ENCODE measurements around the gene ZNF474. TPM values are rescaled to one million over a fixed set of nuclear protein-coding genes. Genes with fewer than 3 reads are reported as not detected.

Gene ZNF474
- total RNA-seq, 1 donor from 2014 or later: not detected

- Mint-ChIP-seq H3K4me1 (ENCODE audit: unreplicated experiment) (peaks cover 50% of the 10 kb centered on the region), H3K9me3 (ENCODE audit: unreplicated experiment) (no peaks in the 10 kb centered on the region), H3K4me3 (ENCODE audit: unreplicated experiment) (no peak overlapping the region), H3K27ac (ENCODE audit: unreplicated experiment) (peak overlapping the region; percentile 89), H3K36me3 (ENCODE audit: unreplicated experiment) (no peaks in the 10 kb centered on the region), H3K27me3 (ENCODE audit: unreplicated experiment) (no peaks in the 10 kb centered on the region)
- no peak for DNase-seq (ENCODE audit: extremely low spot score, unreplicated experiment)
- no peak for TF ChIP-seq CTCF (IDR thresholded peaks at IDR 0.05)
These were observed 35.6 kb downstream of the ZNF474 start for GRCh38 chr5:122164831-122165558.

DNA sequence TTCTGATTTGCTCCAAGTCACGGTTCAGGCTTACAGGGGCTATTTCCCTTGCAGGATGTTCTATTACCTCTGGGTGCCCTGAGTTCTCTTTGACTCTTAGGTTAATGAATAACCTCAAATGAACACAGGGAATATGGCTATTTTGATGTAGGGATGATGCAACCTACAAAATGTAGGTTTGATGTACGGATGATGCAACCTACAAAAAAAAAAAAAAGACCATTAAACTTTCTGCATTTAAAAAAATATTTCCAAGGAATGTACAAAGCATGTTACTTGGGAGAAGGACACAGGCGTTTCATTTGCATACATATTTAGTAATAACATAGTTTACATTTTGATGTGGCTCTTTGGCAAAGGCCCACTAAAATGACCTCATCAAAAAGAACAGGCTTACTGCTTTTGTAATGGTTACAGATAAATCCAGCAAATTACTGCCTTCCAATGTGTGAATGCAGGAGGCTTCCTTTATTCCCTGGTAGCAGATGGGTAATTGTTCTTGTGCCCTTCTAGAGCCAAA, 36.3 kb downstream of the ZNF474 start:
- Mint-ChIP-seq H3K4me1 (ENCODE audit: unreplicated experiment) (peaks cover 54% of the 10 kb centered on the region), H3K27me3 (ENCODE audit: unreplicated experiment) (no peaks in the 10 kb centered on the region), H3K4me3 (ENCODE audit: unreplicated experiment) (no peak overlapping the region), H3K27ac (ENCODE audit: unreplicated experiment) (peak overlapping the region; percentile 56), H3K36me3 (ENCODE audit: unreplicated experiment) (no peaks in the 10 kb centered on the region), H3K9me3 (ENCODE audit: unreplicated experiment) (no peaks in the 10 kb centered on the region)
- DNase-seq (ENCODE audit: extremely low spot score, unreplicated experiment): no peak
- TF ChIP-seq CTCF (IDR thresholded peaks at IDR 0.05): no peak

- Mint-ChIP-seq H3K27ac (ENCODE audit: unreplicated experiment) (no peak overlapping the region), H3K9me3 (ENCODE audit: unreplicated experiment) (no peaks in the 10 kb centered on the region), H3K36me3 (ENCODE audit: unreplicated experiment) (no peaks in the 10 kb centered on the region), H3K4me3 (ENCODE audit: unreplicated experiment) (no peak overlapping the region), H3K4me1 (ENCODE audit: unreplicated experiment) (peaks cover 45% of the 10 kb centered on the region), H3K27me3 (ENCODE audit: unreplicated experiment) (no peaks in the 10 kb centered on the region)
- no peak for TF ChIP-seq CTCF (IDR thresholded peaks at IDR 0.05)
- no peak for DNase-seq (ENCODE audit: extremely low spot score, unreplicated experiment)
These were observed 40.2 kb downstream of the ZNF474 start for GRCh38 chr5:122169350-122170103.

DNA sequence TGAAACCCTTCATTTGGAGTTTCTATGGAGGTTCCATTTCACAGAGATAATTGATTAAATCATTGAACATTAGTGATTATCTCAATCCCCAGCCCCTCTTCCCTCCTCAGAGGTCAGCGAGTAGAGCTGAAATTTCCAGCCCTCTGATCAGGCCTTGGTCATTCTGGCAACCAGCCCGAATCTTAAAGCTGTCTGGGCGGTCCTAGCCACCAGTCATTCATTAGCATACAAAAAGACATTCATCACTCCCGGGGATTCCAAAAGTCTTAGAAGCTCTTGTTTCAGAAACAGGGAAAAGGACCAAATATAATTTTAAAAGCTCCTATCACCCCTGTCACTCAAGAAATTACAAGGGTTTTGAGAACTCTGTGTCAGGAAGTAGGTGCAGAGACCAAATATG, 41.3 kb downstream of the ZNF474 start:
- H3K4me3 Mint-ChIP-seq (ENCODE audit: unreplicated experiment): no peak overlapping the region
- H3K36me3 Mint-ChIP-seq (ENCODE audit: unreplicated experiment): no peaks in the 10 kb centered on the region
- peaks cover 48% of the 10 kb centered on the region for H3K4me1 Mint-ChIP-seq (ENCODE audit: unreplicated experiment)
- peak overlapping the region; percentile 44 for H3K27ac Mint-ChIP-seq (ENCODE audit: unreplicated experiment)
- H3K27me3 Mint-ChIP-seq (ENCODE audit: unreplicated experiment): no peaks in the 10 kb centered on the region
- no peaks in the 10 kb centered on the region for H3K9me3 Mint-ChIP-seq (ENCODE audit: unreplicated experiment)
- DNase-seq (ENCODE audit: extremely low spot score, unreplicated experiment): no peak
- TF ChIP-seq CTCF (IDR thresholded peaks at IDR 0.05): no peak

GRCh38 chr5:122172207-122172606, 42.9 kb downstream of the ZNF474 start:
- no peak for DNase-seq (ENCODE audit: extremely low spot score, unreplicated experiment)
- peaks cover 46% of the 10 kb centered on the region for H3K4me1 Mint-ChIP-seq (ENCODE audit: unreplicated experiment)
- no peaks in the 10 kb centered on the region for H3K36me3 Mint-ChIP-seq (ENCODE audit: unreplicated experiment)
- H3K27me3 Mint-ChIP-seq (ENCODE audit: unreplicated experiment): no peaks in the 10 kb centered on the region
- no peak overlapping the region for H3K4me3 Mint-ChIP-seq (ENCODE audit: unreplicated experiment)
- no peak for TF ChIP-seq CTCF (IDR thresholded peaks at IDR 0.05)
- H3K27ac Mint-ChIP-seq (ENCODE audit: unreplicated experiment): no peak overlapping the region
- H3K9me3 Mint-ChIP-seq (ENCODE audit: unreplicated experiment): no peaks in the 10 kb centered on the region

Measured in osteocyte (in vitro differentiated cells).